Astrocyte (in vitro differentiated cells and primary cell): ENCODE data around the gene TREML2. TPM values are rescaled to one million over a fixed set of nuclear protein-coding genes. Genes with fewer than 3 reads are reported as not detected.

Source experiments
- DNase-seq: peaks from one replicate; pipeline ENCODE4 v3.0.0-alpha.2; 2010; ENCODE audit warnings: low read depth
- FAIRE-seq: peaks from 2 replicates; lab custom pipeline; 2011; peaks lifted over from hg19 to GRCh38; lab: Jason Lieb, UNC
- H2AFZ ChIP-seq: 2 replicates; pipeline ENCODE4 v1.6.0; 2012; ENCODE audit warnings: low read depth, low read length, inconsistent platforms
- H3K27ac ChIP-seq: 2 replicates; pipeline ENCODE4 v1.5.1; 2011; ENCODE audit warnings: low read depth, low read length, inconsistent platforms
- H3K27me3 ChIP-seq: 2 replicates; pipeline ENCODE4 v1.6.0; 2011; ENCODE audit warnings: low read length, inconsistent platforms; ENCODE audit not compliant: insufficient read depth
- H3K36me3 ChIP-seq: 2 replicates; pipeline ENCODE4 v1.5.1; 2011; ENCODE audit warnings: low read length, inconsistent platforms; ENCODE audit not compliant: insufficient read depth
- H3K4me1 ChIP-seq: 2 replicates; pipeline ENCODE4 v1.5.1; 2011; ENCODE audit warnings: low read length, inconsistent platforms; ENCODE audit not compliant: insufficient read depth
- H3K4me2 ChIP-seq: 2 replicates; pipeline ENCODE4 v1.6.0; 2012; ENCODE audit warnings: low read length, inconsistent platforms
- H3K4me3 ChIP-seq: 2 replicates; pipeline ENCODE4 v1.5.1; 2011; ENCODE audit warnings: low read depth, mild to moderate bottlenecking, low read length, inconsistent platforms; ENCODE audit not compliant: insufficient read depth
- H3K79me2 ChIP-seq: 2 replicates; pipeline ENCODE4 v1.6.0; 2012; ENCODE audit warnings: mild to moderate bottlenecking, low read length, inconsistent platforms; ENCODE audit not compliant: insufficient read depth
- H3K9ac ChIP-seq: 2 replicates; pipeline ENCODE4 v1.6.0; 2012; ENCODE audit warnings: mild to moderate bottlenecking, low read length, inconsistent platforms
- H3K9me3 ChIP-seq: 2 replicates; pipeline ENCODE4 v1.5.1; 2012; ENCODE audit warnings: low read depth, mild to moderate bottlenecking, low read length, inconsistent platforms; ENCODE audit not compliant: insufficient read depth
- H4K20me1 ChIP-seq: 2 replicates; pipeline ENCODE4 v1.6.0; 2012; ENCODE audit warnings: low read length, inconsistent platforms; ENCODE audit not compliant: insufficient read depth
- H3K27ac Mint-ChIP-seq: one replicate; pipeline ENCODE4 v1.8.0; 2021; ENCODE audit warnings: mild to moderate bottlenecking, mixed read lengths; ENCODE audit not compliant: unreplicated experiment
- H3K27me3 Mint-ChIP-seq: one replicate; pipeline ENCODE4 v1.8.0; 2021; ENCODE audit warnings: low read depth, mixed read lengths; ENCODE audit not compliant: unreplicated experiment
- H3K36me3 Mint-ChIP-seq: one replicate; pipeline ENCODE4 v1.8.0; 2021; ENCODE audit warnings: low read depth, mixed read lengths; ENCODE audit not compliant: unreplicated experiment
- H3K4me1 Mint-ChIP-seq: one replicate; pipeline ENCODE4 v1.8.0; 2021; ENCODE audit warnings: low read depth, mixed read lengths; ENCODE audit not compliant: unreplicated experiment
- H3K4me3 Mint-ChIP-seq: one replicate; pipeline ENCODE4 v1.8.0; 2021; ENCODE audit warnings: mild to moderate bottlenecking, moderate library complexity, mixed read lengths; ENCODE audit not compliant: unreplicated experiment
- H3K9me3 Mint-ChIP-seq: one replicate; pipeline ENCODE4 v1.8.0; 2021; ENCODE audit warnings: mild to moderate bottlenecking, mixed read lengths; ENCODE audit not compliant: unreplicated experiment
- CTCF ChIP-seq: IDR thresholded peaks from 2 replicates; pipeline ENCODE4 v1.5.1; 2011; ENCODE audit warnings: low read depth, mild to moderate bottlenecking, inconsistent platforms, low read length, moderate library complexity; ENCODE audit not compliant: insufficient read depth
- EZH2 ChIP-seq: IDR thresholded peaks from 2 replicates; pipeline ENCODE4 v1.6.1; 2012; ENCODE audit warnings: mild to moderate bottlenecking, low read length, inconsistent platforms; ENCODE audit not compliant: insufficient read depth
- total RNA-seq: library from RNA; stranded (reverse); gene quantifications from 2 replicates; pipeline ENCODE4 v1.2.1, GENCODE V29; 2021

The TREML2 gene
- total RNA-seq, 1 donor from 2014 or later, result not detected

GRCh38 chr6:41170547-41171160, 30.3 kb downstream of the TREML2 start:
- Histone ChIP-seq H2AFZ (no peak overlapping the region), H3K4me1 (no peaks in the 10 kb centered on the region), H3K27me3 (no peaks in the 10 kb centered on the region), H3K4me3 (no peak overlapping the region), H4K20me1 (no peaks in the 10 kb centered on the region), H3K36me3 (no peaks in the 10 kb centered on the region), H3K9me3 (no peaks in the 10 kb centered on the region), H3K9ac (no peak overlapping the region), H3K4me2 (no peak overlapping the region), H3K27ac (no peak overlapping the region), H3K79me2 (no peaks in the 10 kb centered on the region)
- H3K4me3 Mint-ChIP-seq, result no peak overlapping the region
- no peaks in the 10 kb centered on the region for H3K36me3 Mint-ChIP-seq
- H3K9me3 Mint-ChIP-seq, result peaks cover 2% of the 10 kb centered on the region
- TF ChIP-seq CTCF, result no peak
- no peak for TF ChIP-seq EZH2
- peaks cover 14% of the 10 kb centered on the region for H3K27me3 Mint-ChIP-seq
- H3K27ac Mint-ChIP-seq, result no peak overlapping the region
- DNase-seq (no peak), FAIRE-seq (no peak)
- no peaks in the 10 kb centered on the region for H3K4me1 Mint-ChIP-seq

- Mint-ChIP-seq H3K9me3 (peaks cover 2% of the 10 kb centered on the region), H3K36me3 (no peaks in the 10 kb centered on the region), H3K4me3 (no peak overlapping the region), H3K27ac (no peak overlapping the region), H3K4me1 (no peaks in the 10 kb centered on the region), H3K27me3 (peaks cover 21% of the 10 kb centered on the region)
- Histone ChIP-seq H2AFZ (no peak overlapping the region), H3K9ac (no peak overlapping the region), H3K4me3 (no peak overlapping the region), H3K27ac (no peak overlapping the region), H3K9me3 (no peaks in the 10 kb centered on the region), H3K4me2 (no peak overlapping the region), H3K27me3 (no peaks in the 10 kb centered on the region), H3K36me3 (no peaks in the 10 kb centered on the region), H3K79me2 (no peaks in the 10 kb centered on the region), H3K4me1 (no peaks in the 10 kb centered on the region), H4K20me1 (no peaks in the 10 kb centered on the region)
- no peak for FAIRE-seq
- TF ChIP-seq EZH2 (no peak), CTCF (no peak)
- DNase-seq, result peak; percentile 6
Measured at GRCh38 chr6:41167173-41167963, 33.6 kb downstream of the TREML2 start.
